Measurements from ENCODE around the gene SIPA1.

The SIPA1 gene

DNA sequence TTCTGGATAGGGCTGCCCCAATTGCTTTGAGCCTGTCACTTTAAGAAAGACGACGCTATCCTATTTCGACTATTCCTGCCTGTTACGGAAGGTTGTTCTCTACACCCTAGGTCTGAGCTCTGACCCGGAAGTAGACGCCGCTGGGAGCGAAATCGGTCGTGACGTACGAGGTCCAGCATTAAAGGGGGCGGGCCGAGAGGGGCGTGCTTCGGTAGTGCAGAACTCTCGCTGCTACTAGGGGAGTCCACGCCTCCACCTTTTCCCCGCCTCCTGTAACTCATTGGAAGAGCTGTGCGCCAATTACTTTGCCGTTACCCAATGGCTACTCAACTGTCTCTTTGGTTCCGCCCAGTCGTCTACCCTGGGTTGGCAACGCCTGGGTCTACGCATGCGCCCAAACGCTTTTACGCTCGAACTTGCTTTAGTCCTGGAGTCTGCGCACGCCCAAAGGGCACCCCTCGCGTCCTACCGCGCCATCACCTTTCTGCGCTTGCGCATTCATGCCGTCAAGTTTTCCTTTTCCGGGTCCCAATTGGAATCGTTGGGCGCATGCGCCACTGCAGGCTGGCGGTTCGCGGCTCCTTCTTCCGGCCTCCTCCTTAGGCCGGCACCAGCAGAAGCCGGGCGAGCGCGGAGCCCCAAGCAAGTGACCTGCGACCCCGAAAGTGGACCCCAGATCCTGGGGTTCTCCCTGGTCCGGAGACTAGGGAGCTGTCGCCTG lies 22.5 kb upstream of the SIPA1 start, which contains the start of gene PCNX3:
Gene PCNX3, plus strand, starts transcription at position 548 of the 721 bp plus-strand sequence. CDS start 536 bp downstream, outside the sequence.
- TF ChIP-seq CTCF (conservative IDR thresholded peaks at IDR 0.05; ENCODE audit: control insufficient read depth, insufficient read depth, low read depth, low read length): no peak
- H3K4me3 ChIP-seq (ENCODE audit: control insufficient read depth, low read depth, low read length): peak within 1 kb of the TSS; percentile 91
- peak; percentile 100 for DNase-seq (ENCODE audit: low read depth)

GRCh38 chr11:65615950-65616574 lies 21.8 kb upstream of the SIPA1 start:
- TF ChIP-seq CTCF (conservative IDR thresholded peaks at IDR 0.05; ENCODE audit: control insufficient read depth, insufficient read depth, low read depth, low read length): no peak
- DNase-seq (ENCODE audit: low read depth): no peak
- H3K4me3 ChIP-seq (ENCODE audit: control insufficient read depth, low read depth, low read length): peak overlapping the region; percentile 80

DNA sequence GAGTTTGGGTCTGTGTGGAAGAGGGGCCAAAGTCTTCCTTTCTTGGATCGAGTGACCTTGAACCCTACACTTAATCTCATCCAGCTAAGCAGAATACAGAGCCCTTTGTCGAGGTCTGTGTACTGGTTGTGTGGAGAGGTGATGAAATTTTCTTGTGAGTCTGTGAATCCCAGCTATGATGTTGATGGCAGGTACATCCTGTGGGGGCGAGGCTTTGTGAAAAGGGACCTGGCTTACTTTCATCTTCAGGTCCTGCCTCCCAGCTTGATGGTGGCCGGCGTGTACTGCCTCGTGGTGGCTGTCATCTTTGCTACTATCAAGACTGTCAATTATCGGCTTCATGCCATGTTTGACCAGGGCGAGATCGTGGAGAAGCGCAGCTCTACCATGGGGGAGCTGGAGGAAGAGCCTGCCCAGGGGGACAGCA lies 21.3 kb upstream of the SIPA1 start:
- no peak for DNase-seq (ENCODE audit: low read depth)
- TF ChIP-seq CTCF (conservative IDR thresholded peaks at IDR 0.05; ENCODE audit: control insufficient read depth, insufficient read depth, low read depth, low read length): no peak
- H3K4me3 ChIP-seq (ENCODE audit: control insufficient read depth, low read depth, low read length): peak overlapping the region; percentile 80

DNA sequence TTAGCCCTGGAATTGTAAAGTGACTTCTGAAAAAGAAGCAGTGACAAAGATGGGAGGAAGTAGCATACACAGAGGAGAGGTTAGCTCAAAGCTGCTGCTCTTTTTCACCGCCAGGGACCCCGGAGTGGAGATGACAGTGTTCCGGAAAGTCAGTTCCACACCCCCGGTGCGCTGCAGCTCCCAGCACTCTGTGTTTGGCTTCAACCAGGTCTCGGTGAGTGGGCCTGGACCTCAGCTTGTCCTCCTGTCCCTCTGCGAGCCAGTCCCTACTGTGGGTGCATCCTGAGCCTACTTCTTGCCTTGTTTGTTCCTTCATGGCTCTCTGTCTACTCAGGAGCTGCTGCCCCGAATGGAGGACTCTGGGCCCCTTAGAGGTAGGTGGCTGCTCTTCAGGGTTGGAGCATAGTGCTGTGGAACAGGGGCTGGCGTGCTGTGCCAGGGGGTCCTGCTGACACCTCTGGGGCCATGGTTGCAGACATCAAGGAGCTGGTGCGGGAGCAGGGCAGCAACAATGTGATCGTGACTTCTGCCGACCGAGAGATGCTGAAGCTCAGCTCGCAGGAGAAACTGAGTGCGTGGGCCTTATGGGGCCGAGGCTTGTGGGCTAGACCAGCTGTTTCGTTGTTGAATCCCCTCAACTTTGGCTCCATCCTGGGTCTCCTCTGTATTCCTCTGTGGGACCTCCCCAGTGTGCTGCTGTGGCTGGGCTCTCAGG lies 20.6 kb upstream of the SIPA1 start:
- DNase-seq (ENCODE audit: low read depth): no peak
- TF ChIP-seq CTCF (conservative IDR thresholded peaks at IDR 0.05; ENCODE audit: control insufficient read depth, insufficient read depth, low read depth, low read length): no peak
- H3K4me3 ChIP-seq (ENCODE audit: control insufficient read depth, low read depth, low read length): peak overlapping the region; percentile 80

GRCh38 chr11:65617990-65618751 lies 19.7 kb upstream of the SIPA1 start:
- no peak for DNase-seq (ENCODE audit: low read depth)
- H3K4me3 ChIP-seq (ENCODE audit: control insufficient read depth, low read depth, low read length): no peak overlapping the region
- TF ChIP-seq CTCF (conservative IDR thresholded peaks at IDR 0.05; ENCODE audit: control insufficient read depth, insufficient read depth, low read depth, low read length): no peak

- DNase-seq (ENCODE audit: low read depth): no peak
- H3K4me3 ChIP-seq (ENCODE audit: control insufficient read depth, low read depth, low read length): no peak overlapping the region
- TF ChIP-seq CTCF (conservative IDR thresholded peaks at IDR 0.05; ENCODE audit: control insufficient read depth, insufficient read depth, low read depth, low read length): no peak
These were observed 19.1 kb upstream of the SIPA1 start for GRCh38 chr11:65618763-65619162.

Data from fibroblast of mammary gland (primary cell).